ENCODE results near the gene HARBI1.

Gene HARBI1

GRCh38 chr11:46611526-46612304 is 5.3 kb downstream of the HARBI1 start:
- TF ChIP-seq CTCF (IDR thresholded peaks at IDR 0.05), result no peak
- Histone ChIP-seq H3K9ac (no peak overlapping the region), H3K4me3 (ENCODE audit: low read depth, low read length) (no peak overlapping the region), H3K27ac (no peak overlapping the region), H2AFZ (no peak overlapping the region), H3K27me3 (ENCODE audit: control insufficient read depth, insufficient read depth, low read length) (no peaks in the 10 kb centered on the region), H3K4me2 (ENCODE audit: low read length) (no peak overlapping the region), H3K4me1 (no peaks in the 10 kb centered on the region), H3K79me2 (peaks cover 3% of the 10 kb centered on the region), H3K36me3 (ENCODE audit: control insufficient read depth, insufficient read depth, low read length) (no peaks in the 10 kb centered on the region), H3K9me3 (ENCODE audit: control insufficient read depth, low read length) (no peaks in the 10 kb centered on the region)

- Histone ChIP-seq H3K36me3 (ENCODE audit: control insufficient read depth, insufficient read depth, low read length) (no peaks in the 10 kb centered on the region), H3K79me2 (no peaks in the 10 kb centered on the region), H2AFZ (no peak overlapping the region), H3K4me1 (no peaks in the 10 kb centered on the region), H3K27me3 (ENCODE audit: control insufficient read depth, insufficient read depth, low read length) (no peaks in the 10 kb centered on the region), H3K27ac (no peak overlapping the region), H3K9me3 (ENCODE audit: control insufficient read depth, low read length) (no peaks in the 10 kb centered on the region), H3K9ac (no peak overlapping the region), H3K4me2 (ENCODE audit: low read length) (no peak overlapping the region), H3K4me3 (ENCODE audit: low read depth, low read length) (no peak overlapping the region)
- no peak for TF ChIP-seq CTCF (IDR thresholded peaks at IDR 0.05)
These were observed 7.6 kb downstream of the HARBI1 start for GRCh38 chr11:46609386-46609785.

GRCh38 chr11:46607516-46607915 is 9.5 kb downstream of the HARBI1 start:
- Histone ChIP-seq H3K4me3 (ENCODE audit: low read depth, low read length) (no peak overlapping the region), H3K36me3 (ENCODE audit: control insufficient read depth, insufficient read depth, low read length) (no peaks in the 10 kb centered on the region), H2AFZ (no peak overlapping the region), H3K9me3 (ENCODE audit: control insufficient read depth, low read length) (no peaks in the 10 kb centered on the region), H3K79me2 (no peaks in the 10 kb centered on the region), H3K4me2 (ENCODE audit: low read length) (no peak overlapping the region), H3K4me1 (no peaks in the 10 kb centered on the region), H3K9ac (no peak overlapping the region), H3K27ac (no peak overlapping the region), H3K27me3 (ENCODE audit: control insufficient read depth, insufficient read depth, low read length) (no peaks in the 10 kb centered on the region)
- no peak for TF ChIP-seq CTCF (IDR thresholded peaks at IDR 0.05)

- H3K4me3 ChIP-seq (ENCODE audit: low read depth, low read length), result no peak overlapping the region
- no peaks in the 10 kb centered on the region for H3K36me3 ChIP-seq (ENCODE audit: control insufficient read depth, insufficient read depth, low read length)
- H2AFZ ChIP-seq, result no peak overlapping the region
- no peaks in the 10 kb centered on the region for H3K79me2 ChIP-seq
- H3K27ac ChIP-seq, result no peak overlapping the region
- H3K9me3 ChIP-seq (ENCODE audit: control insufficient read depth, low read length), result no peaks in the 10 kb centered on the region
- H3K9ac ChIP-seq, result no peak overlapping the region
- no peak overlapping the region for H3K4me2 ChIP-seq (ENCODE audit: low read length)
- no peaks in the 10 kb centered on the region for H3K27me3 ChIP-seq (ENCODE audit: control insufficient read depth, insufficient read depth, low read length)
- no peak for TF ChIP-seq CTCF (IDR thresholded peaks at IDR 0.05)
- peaks cover 4% of the 10 kb centered on the region for H3K4me1 ChIP-seq
These were observed 12.2 kb downstream of the HARBI1 start for GRCh38 chr11:46604796-46605195.

Data from parathyroid adenoma (tissue), 2 donors.